ENCODE measurements around the gene ZNF692.
"Not testable (repeated sequence)": the region's sequence is repeated elsewhere in the genome, so short reads cannot be mapped to it uniquely, and the experiment has no call there.

Gene ZNF692, protein sequence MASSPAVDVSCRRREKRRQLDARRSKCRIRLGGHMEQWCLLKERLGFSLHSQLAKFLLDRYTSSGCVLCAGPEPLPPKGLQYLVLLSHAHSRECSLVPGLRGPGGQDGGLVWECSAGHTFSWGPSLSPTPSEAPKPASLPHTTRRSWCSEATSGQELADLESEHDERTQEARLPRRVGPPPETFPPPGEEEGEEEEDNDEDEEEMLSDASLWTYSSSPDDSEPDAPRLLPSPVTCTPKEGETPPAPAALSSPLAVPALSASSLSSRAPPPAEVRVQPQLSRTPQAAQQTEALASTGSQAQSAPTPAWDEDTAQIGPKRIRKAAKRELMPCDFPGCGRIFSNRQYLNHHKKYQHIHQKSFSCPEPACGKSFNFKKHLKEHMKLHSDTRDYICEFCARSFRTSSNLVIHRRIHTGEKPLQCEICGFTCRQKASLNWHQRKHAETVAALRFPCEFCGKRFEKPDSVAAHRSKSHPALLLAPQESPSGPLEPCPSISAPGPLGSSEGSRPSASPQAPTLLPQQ

DNA sequence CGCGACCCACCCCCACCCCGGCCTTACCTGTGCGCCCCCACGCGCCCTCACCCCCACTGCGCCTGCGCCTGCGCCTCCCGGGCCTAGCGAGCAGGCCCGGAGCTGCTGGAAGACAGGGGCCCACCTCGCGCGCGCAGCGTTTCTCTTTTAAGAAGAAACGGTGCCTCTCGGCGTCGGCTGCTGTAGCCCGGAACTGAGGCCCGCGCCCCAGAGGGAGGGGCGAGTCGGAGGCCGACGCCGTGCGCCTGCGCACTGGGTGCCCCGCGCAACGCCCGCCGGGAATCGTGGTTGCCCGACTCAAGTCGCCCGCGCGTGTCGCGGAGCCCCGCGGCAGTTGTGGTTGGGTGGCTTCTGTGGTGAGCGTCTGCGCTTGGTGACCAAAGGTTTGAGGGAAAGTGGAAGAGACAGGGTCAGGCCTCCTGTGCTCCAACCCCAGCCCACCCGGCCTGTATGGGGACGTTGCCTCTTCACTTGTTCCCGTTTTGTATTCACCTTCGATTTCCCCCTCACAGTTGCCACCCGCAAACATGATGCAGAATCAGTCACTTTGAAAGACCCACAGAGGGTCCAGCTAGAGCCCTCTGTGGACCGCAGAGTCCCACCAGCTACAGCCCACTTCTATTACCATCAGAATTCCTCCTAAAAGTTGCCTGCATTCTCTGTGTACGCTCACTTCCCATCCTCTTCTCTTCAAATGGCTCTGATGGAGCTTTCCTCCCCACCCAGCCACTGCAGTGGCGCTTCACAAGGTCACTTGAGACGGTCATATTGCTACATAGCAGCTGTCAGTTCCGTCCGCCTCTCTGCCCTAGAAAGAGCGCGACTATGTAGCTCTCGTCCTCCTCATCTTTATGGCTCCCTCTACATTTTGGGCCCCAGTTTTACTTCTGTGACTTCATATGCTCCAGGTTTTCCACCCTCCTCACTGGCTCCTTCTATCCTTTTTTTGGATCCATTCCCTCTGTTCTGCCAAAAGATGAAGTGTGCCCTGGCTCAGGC is at the start of gene ZNF692:
Gene ZNF692 (minus strand): TSS at position 195 of the 999 bp plus-strand sequence. CDS start 776 bp downstream, outside the sequence.
- DNase-seq (ENCODE audit: low read depth) = peak; percentile 86
- H3K4me3 ChIP-seq (ENCODE audit: low read depth, low read length) = peak within 1 kb of the TSS; percentile 72

DNA sequence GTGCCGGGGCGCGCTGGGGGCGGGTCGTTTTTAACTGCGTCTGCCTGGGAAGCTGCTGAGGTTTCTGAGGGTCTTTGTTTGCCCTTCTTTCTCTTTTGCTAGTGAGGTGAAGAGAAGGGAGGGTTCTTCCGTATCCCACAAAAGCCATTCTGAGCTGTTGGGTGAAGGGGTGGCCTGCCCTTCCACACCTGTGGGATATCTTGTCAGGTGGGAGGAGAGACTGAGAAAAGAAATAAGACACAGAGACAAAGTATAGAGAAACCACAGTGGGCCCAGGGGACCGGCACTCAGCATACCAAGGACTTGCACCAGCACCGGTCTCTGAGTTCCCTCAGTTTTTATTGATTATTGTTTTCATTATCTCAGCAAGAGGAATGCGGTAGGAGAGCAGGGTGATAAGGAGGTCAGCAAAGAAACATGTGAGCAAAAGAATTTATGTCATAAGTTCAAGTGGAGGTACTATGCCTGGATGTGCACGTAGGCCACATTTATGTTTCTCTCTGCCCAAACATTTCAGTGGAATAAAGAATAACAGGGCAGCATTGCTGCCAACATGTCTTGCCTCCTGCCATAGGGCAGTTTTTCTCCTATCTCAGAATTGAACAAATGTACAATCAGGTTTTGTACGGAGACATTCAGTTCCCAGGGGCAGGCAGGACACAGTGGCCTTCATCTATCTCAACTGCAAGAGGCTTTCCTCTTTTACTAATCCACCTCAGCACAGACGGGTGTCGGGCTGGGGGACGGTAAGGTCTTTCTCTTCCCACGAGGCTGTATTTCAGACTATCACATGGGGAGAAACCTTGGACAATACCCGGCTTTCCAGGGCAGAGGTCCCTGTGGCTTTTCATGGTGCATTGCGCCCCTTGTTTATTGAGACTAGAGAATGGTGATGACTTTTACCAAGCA is 48.1 kb upstream of the ZNF692 start:
- H3K4me3 ChIP-seq (ENCODE audit: low read depth, low read length) = peak overlapping the region; percentile 60
- no peak for DNase-seq (ENCODE audit: low read depth)

DNA sequence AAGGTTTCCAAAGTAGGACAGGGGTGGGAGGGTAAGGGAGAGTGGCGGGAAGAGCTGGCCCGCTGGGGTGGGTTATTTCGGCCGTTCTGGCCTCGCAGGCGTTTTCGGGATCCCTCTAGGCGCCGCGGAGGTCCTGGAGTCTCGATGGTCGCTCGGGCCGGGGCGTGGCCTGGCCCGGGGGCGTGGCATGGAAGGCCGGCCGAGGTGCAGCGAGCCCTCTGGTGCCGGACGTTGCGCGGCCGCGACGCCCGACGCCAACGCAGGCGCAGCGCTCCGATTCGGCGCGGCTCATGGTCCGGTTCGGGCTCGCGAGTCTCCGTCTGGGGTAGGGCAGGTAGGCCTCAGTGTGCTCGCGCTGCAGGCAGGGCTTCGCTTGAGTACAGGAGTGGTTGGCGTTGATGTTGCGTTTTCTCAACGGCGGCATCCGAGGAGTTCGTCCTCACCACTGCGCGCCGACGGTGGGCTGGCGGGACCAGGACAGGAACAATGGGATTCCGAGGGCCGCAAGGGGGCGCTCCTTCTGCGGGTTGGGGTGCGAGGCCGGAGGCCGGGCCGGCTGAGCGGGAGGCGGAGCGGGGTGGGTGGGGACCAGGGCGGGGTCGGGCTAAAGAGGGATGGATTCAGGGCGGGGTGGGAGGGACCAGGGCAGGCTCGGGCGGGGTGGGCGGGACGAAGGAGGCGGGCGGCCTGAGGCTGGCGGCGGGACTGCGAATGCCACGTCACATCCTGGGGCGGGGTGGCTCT is 47.3 kb upstream of the ZNF692 start, which contains the start of gene PGBD2:
Gene PGBD2 (plus strand): TSS at position 227 of the 744 bp plus-strand sequence. CDS start 7,628 bp downstream, outside the sequence.
- H3K4me3 ChIP-seq (ENCODE audit: low read depth, low read length) = peak within 1 kb of the TSS; percentile 71
- peak; percentile 75 for DNase-seq (ENCODE audit: low read depth)

DNA sequence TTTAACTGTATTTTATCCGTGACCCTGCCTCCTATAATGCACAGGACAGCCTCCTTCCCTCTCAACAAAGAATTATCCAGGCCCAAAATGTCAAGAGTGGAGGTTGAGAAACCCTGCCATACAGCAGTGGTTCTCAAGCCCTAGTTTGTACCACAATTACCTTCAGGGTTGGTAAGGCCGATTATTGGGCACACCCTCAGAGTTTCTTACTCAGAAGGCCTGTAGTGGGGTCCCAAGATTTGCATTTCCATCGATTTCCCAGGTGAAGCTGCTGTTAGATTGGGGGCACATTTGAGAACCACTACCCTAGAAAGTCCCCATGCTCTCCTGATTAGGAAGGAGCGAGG is 46.8 kb upstream of the ZNF692 start:
- no peak for DNase-seq (ENCODE audit: low read depth)
- peak overlapping the region; percentile 71 for H3K4me3 ChIP-seq (ENCODE audit: low read depth, low read length)

DNA sequence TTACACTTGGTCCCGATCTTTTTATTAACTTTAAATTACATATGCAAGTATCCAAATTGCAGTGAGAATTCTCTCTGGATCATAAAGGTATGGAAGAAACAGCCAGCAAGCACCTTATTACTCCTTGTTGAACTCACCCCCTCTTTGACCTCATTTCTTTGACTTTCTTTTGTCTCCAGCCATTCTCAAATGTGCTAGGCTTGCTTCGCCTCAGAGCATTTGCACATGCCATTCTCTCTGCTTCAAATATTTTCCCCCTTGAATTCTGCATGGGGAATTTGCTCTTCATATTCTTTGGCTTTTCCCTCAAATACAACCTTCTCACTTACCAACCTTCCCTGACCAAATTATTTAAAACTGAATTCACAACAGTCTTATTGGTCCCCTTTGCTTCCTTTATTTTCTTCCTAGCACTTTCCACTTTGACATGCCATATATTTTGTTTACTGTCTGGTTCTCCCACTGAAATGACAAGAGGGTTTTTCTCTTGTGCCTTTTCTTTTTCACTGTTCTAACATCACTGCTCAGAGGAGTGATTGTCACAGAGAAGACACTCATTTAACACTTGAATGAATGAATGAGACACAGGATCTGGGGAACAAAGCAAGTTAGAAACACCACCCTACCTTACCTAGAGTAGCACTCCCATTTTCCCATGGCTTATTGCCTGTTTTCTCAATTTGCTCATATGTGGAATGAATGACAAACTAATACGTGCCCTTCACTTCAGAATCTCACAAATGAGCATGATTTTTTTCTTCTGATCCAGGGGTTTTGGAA is 45.7 kb upstream of the ZNF692 start:
- no peak overlapping the region for H3K4me3 ChIP-seq (ENCODE audit: low read depth, low read length)
- no peak for DNase-seq (ENCODE audit: low read depth)

DNA sequence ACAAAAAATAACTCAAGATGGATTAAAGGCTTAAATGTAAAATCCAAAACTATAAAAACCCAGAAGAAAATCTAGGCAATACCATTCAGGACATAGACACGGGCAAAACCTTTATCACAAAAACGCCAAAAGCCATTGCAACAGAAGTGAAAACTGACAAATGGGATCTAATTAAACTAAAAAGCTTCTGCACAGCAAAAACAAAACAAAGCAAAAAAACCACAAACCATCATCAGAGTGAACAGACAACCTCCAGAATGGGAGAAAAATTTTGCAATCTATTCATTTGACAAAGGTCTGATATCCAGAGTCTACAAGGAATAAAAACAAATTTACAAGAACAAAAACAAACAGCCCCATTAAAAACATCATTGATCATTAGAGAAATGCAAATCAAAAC is 42.7 kb upstream of the ZNF692 start:
- H3K4me3 ChIP-seq (ENCODE audit: low read depth, low read length) = no peak overlapping the region
- no peak for DNase-seq (ENCODE audit: low read depth)

DNA sequence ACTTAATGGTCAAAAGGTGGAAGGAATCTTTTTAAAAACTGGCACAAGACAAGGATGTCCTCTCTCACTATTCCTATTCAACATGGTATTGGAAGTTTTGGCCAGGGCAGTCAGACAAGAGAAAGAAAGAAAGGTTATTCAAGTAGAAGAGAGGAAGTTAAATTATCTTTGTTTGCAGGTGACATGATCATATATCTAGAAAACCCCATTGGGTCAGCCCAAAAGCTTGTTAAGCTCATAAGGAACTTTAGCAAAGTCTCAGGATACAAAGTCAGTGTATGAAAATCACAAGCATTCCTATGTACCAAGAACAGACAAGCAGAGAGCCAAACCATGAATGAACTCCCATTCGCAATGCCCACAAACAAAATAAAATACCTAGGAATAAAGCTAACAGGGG is 41.8 kb upstream of the ZNF692 start:
- no peak overlapping the region for H3K4me3 ChIP-seq (ENCODE audit: low read depth, low read length)
- DNase-seq (ENCODE audit: low read depth) = no peak

DNA sequence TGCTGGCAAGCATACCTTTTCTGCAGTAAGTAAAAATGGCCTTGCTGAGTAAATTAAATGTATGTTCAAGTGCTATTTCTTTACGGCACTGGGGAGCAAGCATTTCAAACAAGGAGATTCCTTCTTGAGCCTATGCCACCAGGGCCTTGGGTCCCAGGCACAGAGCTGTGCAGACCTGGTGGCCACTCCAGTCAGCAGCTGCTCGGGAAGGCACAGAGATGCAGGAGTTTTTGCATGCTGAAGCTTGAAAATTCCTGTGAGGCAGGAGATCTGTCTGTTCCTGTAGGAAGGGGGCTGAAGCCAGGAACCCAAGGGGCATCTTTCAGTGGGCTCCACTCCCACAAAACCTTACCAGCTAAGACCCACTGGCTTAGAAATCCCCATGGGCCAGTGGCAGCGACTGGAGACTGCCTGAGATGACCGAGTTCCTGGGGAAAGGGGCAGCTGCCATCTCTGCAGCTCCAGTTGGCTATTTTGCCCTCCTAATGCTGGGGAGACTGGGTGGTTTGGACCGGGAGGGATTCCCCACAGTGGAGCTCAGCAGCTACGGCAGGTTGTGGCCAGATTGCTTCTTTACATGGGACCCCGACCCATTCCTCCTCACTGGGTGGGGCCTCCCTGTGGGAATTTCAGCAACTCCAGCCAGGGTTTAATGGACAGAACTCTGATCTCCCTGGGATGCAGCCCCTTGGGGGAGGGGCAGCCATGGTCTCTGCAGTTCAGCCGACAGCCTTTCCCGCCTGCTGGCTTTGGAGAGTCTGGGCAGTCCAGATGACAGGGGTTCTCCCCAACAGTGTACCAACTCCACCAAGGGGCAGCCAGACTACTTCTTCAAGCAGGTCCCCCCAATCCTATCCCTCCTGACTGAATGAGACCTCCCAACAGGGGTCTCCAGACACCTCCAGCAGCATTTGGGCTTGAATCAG is 38.8 kb upstream of the ZNF692 start:
- no peak overlapping the region for H3K4me3 ChIP-seq (ENCODE audit: low read depth, low read length)
- DNase-seq (ENCODE audit: low read depth) = no peak

DNA sequence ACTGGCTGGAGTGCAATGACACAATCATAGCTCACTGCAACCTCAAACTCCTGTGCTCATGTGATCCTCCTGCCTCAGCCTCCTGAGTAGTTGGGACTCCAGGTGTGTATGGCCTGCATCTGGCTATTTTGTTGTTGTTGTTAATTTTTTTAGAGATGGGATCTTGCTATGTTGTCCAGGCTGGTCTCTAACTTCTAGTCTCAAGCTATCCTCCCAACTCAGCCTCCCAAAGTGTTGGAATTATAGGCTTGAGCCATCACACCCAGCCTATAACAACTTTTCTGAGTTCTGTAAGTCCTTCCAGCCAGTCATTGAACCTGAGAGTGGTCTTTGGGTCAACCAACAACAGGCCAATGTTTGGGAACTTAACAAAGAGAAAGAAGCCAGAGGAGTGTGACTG is 36.0 kb upstream of the ZNF692 start:
- no peak for DNase-seq (ENCODE audit: low read depth)
- no peak overlapping the region for H3K4me3 ChIP-seq (ENCODE audit: low read depth, low read length)

DNA sequence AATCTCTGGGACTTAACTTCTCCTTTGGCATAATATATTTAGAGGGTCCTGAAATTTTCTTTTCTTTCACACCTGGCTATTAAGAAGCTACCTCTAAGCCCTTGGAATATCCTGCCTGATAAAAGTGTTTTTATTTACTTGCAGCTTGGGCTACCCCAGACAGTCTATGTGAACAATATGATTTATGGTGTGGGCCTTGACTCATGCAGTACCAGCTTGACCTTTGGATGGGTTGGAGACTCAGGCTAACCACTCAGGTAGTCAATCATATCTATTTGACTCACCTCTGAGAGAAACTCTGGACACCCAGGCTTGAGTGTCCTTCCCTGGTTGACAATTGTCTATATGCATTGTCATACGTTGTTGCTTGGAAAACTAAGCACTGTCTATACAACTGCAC is 33.7 kb upstream of the ZNF692 start:
- no peak overlapping the region for H3K4me3 ChIP-seq (ENCODE audit: low read depth, low read length)
- no peak for DNase-seq (ENCODE audit: low read depth)

DNA sequence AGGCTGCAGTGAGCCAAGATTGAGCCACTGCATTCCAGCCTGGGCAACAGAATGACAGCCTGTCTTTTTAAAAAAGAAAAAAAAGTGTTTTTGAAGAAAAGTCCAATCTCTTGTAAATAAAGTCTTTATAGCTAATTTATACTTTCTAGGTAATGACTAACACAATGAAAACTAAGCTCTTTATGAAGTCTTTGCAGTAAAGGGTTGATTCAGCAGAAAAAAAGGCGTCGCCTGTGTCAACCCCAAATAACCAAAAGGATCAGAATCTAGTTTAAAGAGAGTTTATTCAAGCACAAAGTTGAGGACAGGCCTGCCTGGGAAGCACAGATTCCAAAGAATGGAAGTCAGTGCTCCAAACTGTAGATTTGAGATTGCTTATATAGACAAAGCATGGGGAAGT is 32.9 kb upstream of the ZNF692 start:
- DNase-seq (ENCODE audit: low read depth) = no peak

DNA sequence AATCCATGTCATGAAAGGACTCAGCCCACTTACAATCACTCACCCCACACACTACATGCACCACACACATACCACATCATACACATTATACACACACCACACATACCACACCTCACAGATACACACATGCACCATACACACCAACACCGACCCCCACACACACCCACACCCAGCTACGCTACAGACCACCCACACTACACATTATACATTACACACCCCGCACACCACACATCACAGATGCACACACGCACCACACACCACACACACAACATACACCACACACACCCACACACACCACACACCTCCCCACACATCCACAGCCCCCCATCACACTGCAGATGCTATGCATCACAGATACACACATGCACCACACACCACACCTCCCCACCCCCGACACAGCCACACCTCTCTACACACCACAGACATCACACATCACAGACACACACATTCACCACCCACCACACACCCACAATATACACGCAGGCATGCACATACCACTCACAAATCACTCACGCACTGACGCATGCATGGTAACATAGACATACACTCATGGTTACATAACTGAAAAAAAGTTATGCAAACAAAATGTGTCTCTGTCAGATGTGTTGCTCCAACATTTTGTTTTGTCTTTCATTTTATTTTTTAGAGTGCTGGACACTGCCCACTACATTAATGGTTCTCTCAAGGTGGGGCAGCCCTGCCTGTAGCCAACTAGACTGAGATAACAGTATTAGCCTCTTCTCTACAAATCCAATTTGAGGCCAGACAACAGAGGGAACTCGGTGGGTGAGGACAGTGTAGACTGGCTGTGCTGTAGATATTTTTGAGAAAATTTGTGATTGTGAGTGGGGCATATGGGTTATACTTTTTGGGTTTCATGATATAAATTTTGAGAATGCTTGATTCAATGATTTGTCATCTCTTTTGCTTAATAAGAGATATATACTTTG is 31.9 kb upstream of the ZNF692 start:
- no peak overlapping the region for H3K4me3 ChIP-seq (ENCODE audit: low read depth, low read length)
- no peak for DNase-seq (ENCODE audit: low read depth)

More for the DNA sequence above, 32.9 kb upstream of the ZNF692 start:
- no peak overlapping the region for H3K4me3 ChIP-seq (ENCODE audit: low read depth, low read length)

DNA sequence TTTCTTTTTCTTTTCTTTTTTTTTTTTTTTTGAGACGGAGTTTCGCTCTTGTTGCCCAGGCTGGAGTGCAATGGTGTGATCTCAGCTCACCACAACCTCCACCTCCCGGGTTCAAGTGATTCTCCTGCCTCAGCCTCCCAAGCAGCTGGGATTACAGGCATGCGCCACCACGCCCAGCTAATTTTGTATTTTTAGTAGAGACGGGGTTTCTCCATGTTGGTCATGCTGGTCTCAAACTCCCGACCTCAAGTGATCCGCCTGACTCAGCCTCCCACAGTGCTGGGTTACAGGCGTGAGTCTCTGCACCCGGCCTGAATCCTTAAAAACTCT is 31.0 kb upstream of the ZNF692 start:
- not testable (repeated sequence) for DNase-seq (ENCODE audit: low read depth); H3K4me3 ChIP-seq (ENCODE audit: low read depth, low read length)

DNA sequence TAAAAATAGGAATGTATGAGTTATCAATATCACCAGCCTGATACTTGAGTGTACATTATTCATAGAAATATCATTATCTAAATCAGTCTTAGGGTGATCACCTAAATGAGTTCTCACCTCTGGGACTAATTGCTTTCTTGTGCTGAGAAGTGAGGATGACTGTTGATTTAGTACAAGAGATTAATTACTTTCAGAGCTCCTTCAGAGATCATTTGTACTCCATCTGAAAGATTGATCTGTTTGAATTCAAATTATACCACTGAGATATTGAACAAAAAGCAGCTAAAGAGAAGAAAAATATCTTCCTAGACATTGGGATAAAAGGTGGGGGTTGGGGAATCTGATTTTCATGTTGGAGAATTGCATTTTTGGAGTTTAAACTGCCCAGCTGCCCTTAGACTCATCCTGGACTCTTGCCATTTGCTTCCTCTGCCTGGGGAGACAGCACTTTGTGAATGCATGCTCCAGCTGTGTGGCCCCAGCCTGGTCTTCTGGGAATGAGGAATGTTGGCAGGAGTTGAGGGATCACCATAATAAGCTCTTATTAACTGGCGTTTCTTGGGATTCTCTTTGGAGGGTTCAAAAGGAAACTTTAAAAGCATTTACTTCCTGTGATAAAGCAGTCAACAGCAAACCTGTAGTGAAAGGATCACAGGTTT is 27.5 kb upstream of the ZNF692 start:
- peak; percentile 11 for DNase-seq (ENCODE audit: low read depth)
- no peak overlapping the region for H3K4me3 ChIP-seq (ENCODE audit: low read depth, low read length)

DNA sequence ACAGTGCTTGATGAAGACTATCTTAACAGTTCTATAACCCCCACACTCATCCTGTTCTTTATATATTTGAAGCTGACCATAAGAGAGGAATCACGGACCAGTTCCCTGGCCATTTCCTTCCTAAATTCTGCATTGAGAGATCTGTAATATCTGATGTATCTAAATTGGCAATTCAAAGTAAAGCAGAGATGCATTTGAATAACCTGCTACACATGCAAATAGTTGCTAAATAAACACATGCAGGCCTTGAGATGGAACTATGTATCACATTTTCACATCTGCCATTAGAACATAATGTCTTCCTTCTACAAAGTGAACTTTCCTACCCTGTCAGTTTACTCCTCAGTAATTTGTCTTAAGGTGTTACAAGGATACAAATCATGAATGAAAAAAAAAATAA is 26.8 kb upstream of the ZNF692 start:
- no peak for DNase-seq (ENCODE audit: low read depth)
- H3K4me3 ChIP-seq (ENCODE audit: low read depth, low read length) = no peak overlapping the region
